Astrocyte of the cerebellum (primary cell): Measurements from ENCODE around the gene SUPT20HL1.
A peak's percentile ranks its signal among the peaks of the same experiment; 100 is the strongest.

Experiments used
- DNase-seq: peaks from one replicate; pipeline ENCODE4 v3.0.0-alpha.2; 2011; ENCODE audit warnings: low read depth
- H3K4me3 ChIP-seq: 2 replicates; pipeline ENCODE4 v1.5.1; 2011; ENCODE audit warnings: mild to moderate bottlenecking, low read depth, low read length, moderate library complexity
- CTCF ChIP-seq: IDR thresholded peaks from 2 replicates; pipeline ENCODE4 v1.5.1; 2012; ENCODE audit warnings: low read length, low read depth, moderate library complexity, mild to moderate bottlenecking; ENCODE audit errors: missing control alignments
- in situ Hi-C: cut with HindIII; loops from 2 replicates; pipeline ENCODE4 v1.10.0; 2017; ENCODE audit warnings: low sequenced_read_pairs

SUPT20HL1 gene

GRCh38 chrX:24321741-24322395 lies 38.6 kb upstream of the SUPT20HL1 start:
- H3K4me3 ChIP-seq, result no peak overlapping the region
- DNase-seq, result no peak
- no peak for TF ChIP-seq CTCF
- in situ Hi-C loops, result no loop called here

DNA sequence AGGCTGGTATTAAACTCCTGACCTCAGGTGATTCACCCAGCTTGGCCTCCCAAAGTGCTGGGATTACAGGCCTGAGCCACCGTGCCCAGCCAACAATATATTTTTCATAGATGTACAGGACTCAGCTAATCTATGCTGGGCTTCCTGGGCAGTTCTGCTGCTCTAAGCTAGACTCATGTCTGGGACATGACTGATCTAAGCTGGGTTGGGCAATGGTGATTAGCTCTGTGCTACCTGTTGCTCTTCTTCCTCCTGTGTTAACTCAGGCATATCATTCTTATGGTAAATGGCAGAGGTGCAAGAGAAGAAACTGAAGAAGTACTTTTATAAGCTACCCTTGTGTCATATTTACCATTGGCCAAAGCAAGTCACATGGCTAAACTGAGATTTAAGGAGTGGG lies 35.2 kb upstream of the SUPT20HL1 start:
- in situ Hi-C loops, result no loop called here
- no peak for TF ChIP-seq CTCF
- no peak for DNase-seq
- H3K4me3 ChIP-seq, result no peak overlapping the region

GRCh38 chrX:24332878-24333277 lies 27.6 kb upstream of the SUPT20HL1 start:
- DNase-seq, result peak; percentile 29
- TF ChIP-seq CTCF, result no peak
- no peak overlapping the region for H3K4me3 ChIP-seq
- in situ Hi-C loops, result loop anchor here (5.0 kb wide), 1 partner anchor 74 kb away; no protein-coding TSS in a partner anchor

- no peak overlapping the region for H3K4me3 ChIP-seq
- DNase-seq, result no peak
- in situ Hi-C loops, result loop anchor here (5.0 kb wide), 1 partner anchor 74 kb away; no protein-coding TSS in a partner anchor
- TF ChIP-seq CTCF, result no peak
Observed at GRCh38 chrX:24333371-24333770, 27.1 kb upstream of the SUPT20HL1 start.

- H3K4me3 ChIP-seq, result no peak overlapping the region
- no peak for DNase-seq
- TF ChIP-seq CTCF, result no peak
- in situ Hi-C loops, result loop anchor here (5.0 kb wide), 1 partner anchor 73 kb away; no protein-coding TSS in a partner anchor
Observed at GRCh38 chrX:24334461-24334860, 26.0 kb upstream of the SUPT20HL1 start.

DNA sequence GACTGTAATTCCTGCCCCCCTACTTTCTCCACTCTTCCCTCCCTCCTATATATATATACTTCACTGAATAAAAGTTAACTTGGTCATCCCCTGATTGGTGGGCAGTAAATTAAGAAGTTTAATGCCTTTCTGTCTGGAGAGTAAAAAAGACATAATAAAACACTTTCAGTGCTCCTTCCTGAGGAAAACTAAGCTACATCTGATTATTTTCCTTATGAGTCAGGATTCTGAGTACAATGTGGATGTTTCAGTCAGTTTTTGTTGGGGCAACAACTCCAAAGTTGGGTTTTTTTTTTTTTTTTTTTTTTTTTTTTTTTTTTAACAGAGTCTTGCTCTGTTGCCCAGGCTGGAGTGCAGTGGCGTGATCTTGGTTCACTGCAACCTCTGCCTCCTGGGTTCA lies 24.6 kb upstream of the SUPT20HL1 start:
- H3K4me3 ChIP-seq, result no peak overlapping the region
- no peak for DNase-seq
- in situ Hi-C loops, result no loop called here
- no peak for TF ChIP-seq CTCF
